GM18907 (cell line): ENCODE measurements around the gene ERCC6.

Experiments used
- ATAC-seq: cut with Tn5 transposase; IDR thresholded peaks from one replicate; pipeline ENCODE4 v1.9.1; 2021; ENCODE audit warnings: mild to moderate bottlenecking, moderate library complexity; ENCODE audit not compliant: unreplicated experiment

ERCC6 gene

GRCh38 chr10:49512121-49512809 is 26.7 kb downstream of the ERCC6 start:
- no peak for ATAC-seq

- no peak for ATAC-seq
Measured at GRCh38 chr10:49509771-49510303, 29.1 kb downstream of the ERCC6 start.

GRCh38 chr10:49508654-49509053 is 30.3 kb downstream of the ERCC6 start:
- peak; percentile 22 for ATAC-seq

GRCh38 chr10:49508249-49508648 is 30.7 kb downstream of the ERCC6 start:
- ATAC-seq = peak; percentile 60

- no peak for ATAC-seq
Measured at GRCh38 chr10:49505589-49505988, 33.3 kb downstream of the ERCC6 start.

- no peak for ATAC-seq
Measured at GRCh38 chr10:49505076-49505475, 33.8 kb downstream of the ERCC6 start.

- ATAC-seq = no peak
Measured at GRCh38 chr10:49504528-49504927, 34.4 kb downstream of the ERCC6 start.

- no peak for ATAC-seq
Measured at GRCh38 chr10:49502358-49502757, 36.6 kb downstream of the ERCC6 start.

GRCh38 chr10:49500412-49500811 is 38.5 kb downstream of the ERCC6 start:
- no peak for ATAC-seq

- ATAC-seq = no peak
Measured at GRCh38 chr10:49499305-49499851, 39.5 kb downstream of the ERCC6 start.

- no peak for ATAC-seq
Measured at GRCh38 chr10:49498425-49498824, 40.5 kb downstream of the ERCC6 start.

GRCh38 chr10:49497358-49497757 is 41.6 kb downstream of the ERCC6 start:
- no peak for ATAC-seq

GRCh38 chr10:49488056-49488717 is 50.7 kb downstream of the ERCC6 start:
- ATAC-seq = no peak

- ATAC-seq = no peak
Measured at GRCh38 chr10:49486738-49487137, 52.2 kb downstream of the ERCC6 start.

GRCh38 chr10:49486009-49486408 is 52.9 kb downstream of the ERCC6 start:
- ATAC-seq = no peak

GRCh38 chr10:49484486-49485235 is 54.3 kb downstream of the ERCC6 start:
- ATAC-seq = no peak

- no peak for ATAC-seq
Measured at GRCh38 chr10:49478819-49479218, 60.1 kb downstream of the ERCC6 start.

- ATAC-seq = no peak
Measured at GRCh38 chr10:49474901-49475300, 64.0 kb downstream of the ERCC6 start.

GRCh38 chr10:49471532-49471931 is 67.4 kb downstream of the ERCC6 start:
- ATAC-seq = no peak

GRCh38 chr10:49465736-49466135 is 73.2 kb downstream of the ERCC6 start:
- ATAC-seq = no peak
